NT2/D1 (cell line): ENCODE results near the gene RNGTT.

Source experiments
- DNase-seq: peaks from one replicate; pipeline ENCODE4 v3.0.0-alpha.2; 2011; ENCODE audit warnings: low read depth, low spot score
- H3K27me3 ChIP-seq: 2 replicates; pipeline ENCODE4 v1.6.0; 2011; ENCODE audit warnings: mild to moderate bottlenecking; ENCODE audit not compliant: insufficient read length, insufficient read depth
- H3K36me3 ChIP-seq: 2 replicates; pipeline ENCODE4 v1.6.1; 2011; ENCODE audit warnings: mild to moderate bottlenecking, low read length, mixed read lengths; ENCODE audit not compliant: insufficient read depth, insufficient read length
- H3K4me1 ChIP-seq: 2 replicates; pipeline ENCODE4 v1.5.1; 2011; ENCODE audit not compliant: insufficient read depth, insufficient read length
- H3K4me3 ChIP-seq: 2 replicates; pipeline ENCODE4 v1.5.1; 2011; ENCODE audit warnings: low read depth; ENCODE audit not compliant: insufficient read length
- H3K9ac ChIP-seq: 2 replicates; pipeline ENCODE4 v1.6.0; 2011; ENCODE audit warnings: low read depth; ENCODE audit not compliant: insufficient read length
- H3K9me3 ChIP-seq: 2 replicates; pipeline ENCODE4 v1.5.1; 2011; ENCODE audit warnings: mild to moderate bottlenecking, low read length; ENCODE audit not compliant: insufficient read depth
- SUZ12 ChIP-seq: IDR thresholded peaks from 2 replicates; pipeline ENCODE4 v1.6.1; 2011; ENCODE audit not compliant: insufficient read length, insufficient read depth; ENCODE audit errors: extremely low read depth
- YY1 ChIP-seq: IDR thresholded peaks from 2 replicates; pipeline ENCODE4 v1.6.1; 2011; ENCODE audit not compliant: insufficient read length, insufficient read depth
- ZNF274 ChIP-seq: IDR thresholded peaks from 2 replicates; pipeline ENCODE4 v1.6.1; 2011; ENCODE audit warnings: mild to moderate bottlenecking, low read depth, low read length

RNGTT gene

GRCh38 chr6:88852000-88852399 is 111.4 kb downstream of the RNGTT start:
- Histone ChIP-seq H3K36me3 (no peaks in the 10 kb centered on the region), H3K4me1 (no peaks in the 10 kb centered on the region), H3K4me3 (no peak overlapping the region), H3K9ac (no peak overlapping the region), H3K9me3 (no peaks in the 10 kb centered on the region), H3K27me3 (no peaks in the 10 kb centered on the region)
- no peak for TF ChIP-seq ZNF274
- no peak for TF ChIP-seq SUZ12
- TF ChIP-seq YY1 = no peak
- DNase-seq = no peak

GRCh38 chr6:88848870-88849269 is 114.5 kb downstream of the RNGTT start:
- DNase-seq = no peak
- Histone ChIP-seq H3K4me1 (no peaks in the 10 kb centered on the region), H3K36me3 (peaks cover 3% of the 10 kb centered on the region)

GRCh38 chr6:88843040-88843439 is 120.4 kb downstream of the RNGTT start:
- peaks cover 3% of the 10 kb centered on the region for H3K36me3 ChIP-seq

More at GRCh38 chr6:88848870-88849269, 114.5 kb downstream of the RNGTT start:
- TF ChIP-seq ZNF274 (no peak), SUZ12 (no peak), YY1 (no peak)
- Histone ChIP-seq H3K27me3 (no peaks in the 10 kb centered on the region), H3K9ac (no peak overlapping the region), H3K4me3 (no peak overlapping the region), H3K9me3 (no peaks in the 10 kb centered on the region)

GRCh38 chr6:88842320-88842719 is 121.1 kb downstream of the RNGTT start:
- no peaks in the 10 kb centered on the region for H3K4me1 ChIP-seq
- no peaks in the 10 kb centered on the region for H3K9me3 ChIP-seq
- TF ChIP-seq ZNF274 = no peak
- no peak for TF ChIP-seq SUZ12
- TF ChIP-seq YY1 = no peak
- no peaks in the 10 kb centered on the region for H3K27me3 ChIP-seq
- peaks cover 3% of the 10 kb centered on the region for H3K36me3 ChIP-seq
- H3K9ac ChIP-seq = no peak overlapping the region
- no peak overlapping the region for H3K4me3 ChIP-seq
- DNase-seq = no peak

More at GRCh38 chr6:88843040-88843439, 120.4 kb downstream of the RNGTT start:
- Histone ChIP-seq H3K9me3 (no peaks in the 10 kb centered on the region), H3K4me3 (no peak overlapping the region), H3K4me1 (no peaks in the 10 kb centered on the region), H3K9ac (no peak overlapping the region), H3K27me3 (no peaks in the 10 kb centered on the region)
- no peak for DNase-seq
- TF ChIP-seq SUZ12 (no peak), YY1 (no peak), ZNF274 (no peak)

GRCh38 chr6:88840796-88841539 is 122.5 kb downstream of the RNGTT start:
- no peak overlapping the region for H3K9ac ChIP-seq
- DNase-seq = no peak
- TF ChIP-seq SUZ12 = no peak
- TF ChIP-seq YY1 = no peak
- TF ChIP-seq ZNF274 = no peak
- H3K9me3 ChIP-seq = no peaks in the 10 kb centered on the region
- no peak overlapping the region for H3K4me3 ChIP-seq
- peaks cover 3% of the 10 kb centered on the region for H3K36me3 ChIP-seq
- H3K27me3 ChIP-seq = no peaks in the 10 kb centered on the region
- H3K4me1 ChIP-seq = no peaks in the 10 kb centered on the region

GRCh38 chr6:88840289-88840688 is 123.1 kb downstream of the RNGTT start:
- Histone ChIP-seq H3K9me3 (no peaks in the 10 kb centered on the region), H3K36me3 (peaks cover 3% of the 10 kb centered on the region), H3K4me1 (no peaks in the 10 kb centered on the region), H3K27me3 (no peaks in the 10 kb centered on the region), H3K4me3 (no peak overlapping the region), H3K9ac (no peak overlapping the region)
- no peak for TF ChIP-seq YY1
- no peak for TF ChIP-seq SUZ12
- no peak for TF ChIP-seq ZNF274
- no peak for DNase-seq

- peaks cover 3% of the 10 kb centered on the region for H3K9me3 ChIP-seq
- no peaks in the 10 kb centered on the region for H3K4me1 ChIP-seq
- no peaks in the 10 kb centered on the region for H3K27me3 ChIP-seq
- H3K36me3 ChIP-seq = peaks cover 3% of the 10 kb centered on the region
- no peak overlapping the region for H3K4me3 ChIP-seq
- no peak for DNase-seq
- no peak overlapping the region for H3K9ac ChIP-seq
- TF ChIP-seq ZNF274 (no peak), SUZ12 (no peak), YY1 (no peak)
Observed at GRCh38 chr6:88839280-88839679, 124.1 kb downstream of the RNGTT start.
